ENCODE results near the gene TPX2. TPM values are rescaled to one million over a fixed set of nuclear protein-coding genes. Genes with fewer than 3 reads are reported as not detected.

TPX2 gene
- total and polyA plus RNA-seq, 2 of the 8 experiments (the other 6 are each of a cell fraction or from before 2014, with no cell fraction given) = 43.6 to 125 TPM

- no peak for TF ChIP-seq CHD7 (IDR thresholded peaks at IDR 0.05; ENCODE audit: insufficient replicate concordance, low read length)
- no peak for TF ChIP-seq MAFK (IDR thresholded peaks at IDR 0.05; ENCODE audit: low read depth, low read length)
- TF ChIP-seq GTF2F1 (IDR thresholded peaks at IDR 0.05; ENCODE audit: borderline replicate concordance, low read depth, low read length) = no peak
- TF ChIP-seq SIN3A (conservative IDR thresholded peaks at IDR 0.05 in 1 of 2, IDR thresholded peaks at IDR 0.05 in 1 of 2; ENCODE audit: low read depth in 1 of 2, low read length in 2 of 2) = no peak; a peak in 1 of 4 replicates
- no peak for TF ChIP-seq SP1 (IDR thresholded peaks at IDR 0.05; ENCODE audit: low read depth, low read length)
- no peak for TF ChIP-seq SIX5 (IDR thresholded peaks at IDR 0.05; ENCODE audit: low read depth, low read length)
- TF ChIP-seq TEAD4 (IDR thresholded peaks at IDR 0.05; ENCODE audit: low read depth, low read length) = no peak
These were observed 474 bp downstream of the TPX2 start (continued) for GRCh38 chr20:31739550-31739977.
